K562 (cell line): ENCODE results near the gene SRSF9. TPM values are rescaled to one million over a fixed set of nuclear protein-coding genes. Genes with fewer than 3 reads are reported as not detected.
A peak's percentile ranks its signal among the peaks of the same experiment; 100 is the strongest.

ENCODE experiments used
- ATF2 ChIP-seq: sonication (generic); formaldehyde crosslinking; IDR thresholded peaks from 2 replicates; pipeline ENCODE4 v1.8.1; 2022; ENCODE audit warnings: missing genetic modification reagents
- CLOCK ChIP-seq: fragments of 250-450 bp; sonication (Bioruptor Pico); IDR thresholded peaks from 2 replicates; pipeline ENCODE4 v1.4.0; 2020; ENCODE audit warnings: mild to moderate bottlenecking, moderate library complexity, borderline replicate concordance
- DIDO1 ChIP-seq: fragments of 450-650 bp; IDR thresholded peaks from 2 replicates; pipeline ENCODE4 v1.6.1; 2016; ENCODE audit warnings: low read depth, missing biosample characterization, missing genetic modification characterization
- E4F1 ChIP-seq: fragments of 250-450 bp; sonication (Bioruptor Pico); IDR thresholded peaks from 2 replicates; pipeline ENCODE4 v1.5.0; 2021; ENCODE audit warnings: mild to moderate bottlenecking, borderline replicate concordance
- HES1 ChIP-seq: fragments of 450-650 bp; IDR thresholded peaks from 2 replicates; pipeline ENCODE4 v1.6.1; 2016; ENCODE audit warnings: low read depth, mild to moderate bottlenecking, moderate library complexity
- HMGN3 ChIP-seq: IDR thresholded peaks from 2 replicates; pipeline ENCODE4 v1.6.1; 2011; ENCODE audit warnings: borderline replicate concordance, low read depth, mild to moderate bottlenecking, mixed read lengths, low read length; ENCODE audit not compliant: insufficient read length; ENCODE audit errors: extremely low read depth
- MEF2D ChIP-seq: conservative IDR thresholded peaks from 2 replicates; pipeline ENCODE4 v1.6.1; 2016; ENCODE audit warnings: low read depth, missing genetic modification characterization, missing compliant biosample characterization
- RREB1 ChIP-seq: fragments of 250-450 bp; sonication (Bioruptor Pico); IDR thresholded peaks from 2 replicates; pipeline ENCODE4 v1.4.0; 2020
- SIRT6 ChIP-seq: IDR thresholded peaks from one replicate; pipeline ENCODE4 v1.6.1; 2012; ENCODE audit warnings: low read depth, mild to moderate bottlenecking, control low read depth, inconsistent platforms, low read length, moderate library complexity
- SLC30A9 ChIP-seq: fragments of 250-450 bp; sonication (Bioruptor Pico); IDR thresholded peaks from 2 replicates; pipeline ENCODE4 v1.8.0; 2022; ENCODE audit warnings: mild to moderate bottlenecking, moderate library complexity
- SRSF3 ChIP-seq: fragments of 200-400 bp; formaldehyde crosslinking; IDR thresholded peaks from 2 replicates; pipeline ENCODE4 v1.6.1; 2016; ENCODE audit warnings: mild to moderate bottlenecking, low read length, moderate library complexity; ENCODE audit not compliant: insufficient read depth
- polyA plus RNA-seq, 8 experiments: library from polyadenylated mRNA; depleted of rRNA in 4 of 8; stranded (reverse) in 5 of 8; unstranded in 3 of 8; fragments of >200 nt; fragmentation: Nextera tagmentation in 2 of 8; fragmentation: Illumina TruSeq in 1 of 8; extraction: Ambion mirVana in 2 of 8; extraction: Trizol in 1 of 8; gene quantifications; 2 replicates each; pipeline versions ENCODE4 v1.2.1 to v1.2.3, GENCODE V29; 2011 to 2014; ENCODE audit warnings: inconsistent platforms in 1 of 8, missing spikeins in 1 of 8
- total RNA-seq, 7 experiments: library from RNA; depleted of rRNA in 6 of 7; stranded (reverse); fragments of >200 nt in 6 of 7; fragmentation: Illumina TruSeq in 2 of 7; extraction: Trizol in 2 of 7; gene quantifications; 2 replicates each; pipeline versions ENCODE4 v1.2.1 to v1.2.3, GENCODE V29; 2011 to 2021; ENCODE audit warnings: low replicate concordance in 1 of 7

Gene SRSF9
- total and polyA plus RNA-seq, 9 of the 15 experiments (the other 6 are each of a cell fraction or from before 2014, with no cell fraction given), result 40.3 to 291 (median 230) TPM

GRCh38 chr12:120445911-120446843 lies 23.4 kb downstream of the SRSF9 start, which contains the start of the genes GATC and TRIAP1 (continued):
- no peak for TF ChIP-seq SLC30A9
- no peak for TF ChIP-seq SRSF3
- no peak for TF ChIP-seq ATF2 (CRISPR knock-in tag)
- no peak for TF ChIP-seq MEF2D (tag)
- TF ChIP-seq DIDO1 (tag), result peak; percentile 100
- no peak for TF ChIP-seq E4F1
- TF ChIP-seq HMGN3, result peak; percentile 71
- no peak for TF ChIP-seq CLOCK (CRISPR knock-in tag)
- TF ChIP-seq SIRT6, result no peak
- no peak for TF ChIP-seq RREB1 (CRISPR knock-in tag)
- TF ChIP-seq HES1, result no peak
